Cardiac fibroblast (primary cell): Measurements from ENCODE around the gene DNAH14.
"Not testable (repeated sequence)": the region's sequence is repeated elsewhere in the genome, so short reads cannot be mapped to it uniquely, and the experiment has no call there.

Experiments
- DNase-seq, 2 donors: peaks; one replicate each; pipeline versions ENCODE4 v3.0.0 to v3.0.0-alpha.2; 2010; ENCODE audit warnings: low read depth in 2 of 2
- H3K4me3 ChIP-seq, 2 donors: replicated peaks in 1 of 2; 1 replicate in 1 of 2; 2 replicates in 1 of 2; pipeline ENCODE4 v1.5.1; 2011; ENCODE audit warnings: low read depth in 2 of 2, low read length in 2 of 2, mild to moderate bottlenecking in 2 of 2, moderate library complexity in 1 of 2
- TF ChIP-seq, protein P1 (sequence below): IDR thresholded peaks from one replicate; pipeline ENCODE4 v1.5.1; 2011; ENCODE audit warnings: low read depth, mild to moderate bottlenecking, low read length, inconsistent platforms

Gene DNAH14

DNA sequence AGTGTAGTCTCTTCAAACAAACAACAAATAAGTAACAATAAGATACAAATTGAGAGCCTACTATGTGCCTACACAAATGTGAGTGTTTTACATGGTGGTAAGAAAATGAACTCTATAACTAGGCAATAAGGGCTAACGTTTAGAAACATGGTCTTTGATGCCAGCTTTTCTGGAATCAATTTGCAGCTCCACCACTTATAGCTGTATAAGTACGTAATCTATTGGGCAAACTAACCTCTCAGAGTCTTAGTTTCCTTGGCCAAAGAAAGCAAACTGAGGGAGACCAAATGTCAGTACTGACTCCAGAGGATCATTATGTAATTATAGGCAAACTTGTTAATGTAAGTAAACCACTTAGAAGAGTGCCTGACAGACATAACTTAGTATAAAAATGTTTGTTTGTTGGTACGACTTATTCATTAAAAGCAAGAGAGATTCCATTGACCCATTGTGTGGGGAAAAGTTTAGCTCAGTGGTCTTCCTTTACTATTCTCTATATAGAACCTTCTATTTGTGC, 438.6 kb downstream of the DNAH14 start:
- TF ChIP-seq, protein P1, sequence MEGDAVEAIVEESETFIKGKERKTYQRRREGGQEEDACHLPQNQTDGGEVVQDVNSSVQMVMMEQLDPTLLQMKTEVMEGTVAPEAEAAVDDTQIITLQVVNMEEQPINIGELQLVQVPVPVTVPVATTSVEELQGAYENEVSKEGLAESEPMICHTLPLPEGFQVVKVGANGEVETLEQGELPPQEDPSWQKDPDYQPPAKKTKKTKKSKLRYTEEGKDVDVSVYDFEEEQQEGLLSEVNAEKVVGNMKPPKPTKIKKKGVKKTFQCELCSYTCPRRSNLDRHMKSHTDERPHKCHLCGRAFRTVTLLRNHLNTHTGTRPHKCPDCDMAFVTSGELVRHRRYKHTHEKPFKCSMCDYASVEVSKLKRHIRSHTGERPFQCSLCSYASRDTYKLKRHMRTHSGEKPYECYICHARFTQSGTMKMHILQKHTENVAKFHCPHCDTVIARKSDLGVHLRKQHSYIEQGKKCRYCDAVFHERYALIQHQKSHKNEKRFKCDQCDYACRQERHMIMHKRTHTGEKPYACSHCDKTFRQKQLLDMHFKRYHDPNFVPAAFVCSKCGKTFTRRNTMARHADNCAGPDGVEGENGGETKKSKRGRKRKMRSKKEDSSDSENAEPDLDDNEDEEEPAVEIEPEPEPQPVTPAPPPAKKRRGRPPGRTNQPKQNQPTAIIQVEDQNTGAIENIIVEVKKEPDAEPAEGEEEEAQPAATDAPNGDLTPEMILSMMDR = no peak
- DNase-seq = no peak
- H3K4me3 ChIP-seq = no peak overlapping the region

DNA sequence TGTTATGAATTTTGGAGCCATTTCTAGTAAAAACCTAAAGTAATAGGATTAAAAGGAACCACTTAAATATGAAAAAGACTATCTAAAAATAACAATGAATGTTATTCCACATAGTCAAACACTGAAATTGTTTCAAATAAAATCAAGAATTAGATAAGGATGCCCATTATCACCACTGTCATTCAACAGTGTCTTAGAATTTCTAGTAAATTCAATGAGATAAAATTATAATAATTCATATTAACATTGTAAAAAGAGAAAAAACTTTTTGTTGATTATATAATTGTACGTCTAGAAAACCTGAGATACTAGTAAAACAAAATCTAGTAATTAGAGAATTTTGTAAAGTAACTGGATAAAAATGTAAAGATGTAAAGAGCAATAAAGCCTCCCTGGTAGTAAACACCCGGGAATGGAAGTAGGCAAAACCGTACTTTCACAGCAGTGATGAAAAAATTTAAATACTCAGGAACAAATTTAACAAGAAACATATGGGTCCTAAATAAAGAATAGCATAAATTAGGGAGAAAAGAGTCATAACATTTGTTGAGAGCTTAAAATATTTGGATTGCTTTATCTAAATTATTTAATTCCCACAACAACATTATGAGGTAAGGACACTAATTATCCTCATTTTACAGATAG, 442.0 kb downstream of the DNAH14 start:
- no peak for DNase-seq
- H3K4me3 ChIP-seq = no peak overlapping the region
- TF ChIP-seq, protein P1 = no peak

DNA sequence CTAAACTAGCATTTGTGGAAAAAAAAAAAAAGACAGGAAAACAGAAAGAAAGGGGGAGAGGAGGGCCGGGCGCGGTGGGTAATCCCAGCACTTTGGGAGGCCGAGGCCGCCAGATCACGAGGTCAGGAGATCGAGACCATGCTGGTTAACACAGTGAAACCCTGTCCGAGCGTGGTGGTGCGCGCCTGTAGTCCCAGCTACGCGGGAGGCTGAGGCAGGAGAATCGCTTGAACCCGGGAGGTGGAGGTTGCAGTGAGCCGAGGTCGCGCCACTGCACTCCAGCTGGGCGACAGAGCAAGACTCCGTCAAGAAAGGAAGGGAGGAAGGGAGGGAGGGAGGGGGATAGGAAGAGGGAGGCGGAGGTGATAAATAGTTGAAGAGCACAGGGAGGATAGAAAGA, 443.7 kb downstream of the DNAH14 start:
- DNase-seq = no peak
- no peak overlapping the region for H3K4me3 ChIP-seq
- TF ChIP-seq, protein P1 = no peak

GRCh38 chr1:225374996-225375395, 445.5 kb downstream of the DNAH14 start:
- no peak overlapping the region for H3K4me3 ChIP-seq
- TF ChIP-seq, protein P1 = no peak
- DNase-seq = no peak

DNA sequence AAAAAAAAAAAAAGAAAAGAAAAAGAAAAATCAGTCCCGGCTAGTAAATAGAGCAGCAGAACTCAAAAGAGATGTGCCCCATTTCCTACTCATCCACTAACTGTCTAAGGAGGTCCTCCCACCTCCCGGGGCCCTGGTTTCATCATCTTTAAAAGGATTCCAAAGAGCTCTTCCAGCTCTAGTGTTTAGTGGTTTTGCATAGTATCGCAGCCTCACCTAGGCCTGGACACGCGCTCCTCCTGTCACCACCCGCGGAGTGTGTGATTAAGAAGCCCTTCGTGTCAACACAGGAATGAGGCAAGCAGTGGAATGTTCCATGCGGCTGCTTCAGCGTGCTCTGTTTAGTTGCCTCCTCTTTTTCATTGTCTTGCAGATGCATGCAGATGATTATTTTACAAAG, 449.4 kb downstream of the DNAH14 start:
- no peak overlapping the region for H3K4me3 ChIP-seq
- TF ChIP-seq, protein P1 = no peak
- peak; percentile 57 to 67 for DNase-seq

DNA sequence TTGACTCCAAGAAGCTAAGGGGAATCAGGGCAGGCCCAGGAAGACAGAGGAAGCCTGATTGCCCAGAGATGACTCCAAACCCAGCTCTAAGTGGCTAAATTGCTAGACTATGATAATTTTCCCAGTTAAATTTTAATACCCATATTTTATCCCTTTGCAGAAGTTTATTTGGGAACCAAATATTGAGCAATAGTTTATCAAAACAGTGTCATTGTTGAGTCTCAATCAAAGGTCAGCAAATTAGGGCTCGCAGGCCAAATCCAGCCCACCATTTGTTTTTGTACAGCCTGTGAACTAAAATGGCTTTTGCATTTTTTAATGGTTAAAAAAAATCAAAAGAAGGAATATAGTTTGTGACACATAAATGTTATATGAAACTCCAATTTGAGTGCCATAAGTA, 451.2 kb downstream of the DNAH14 start:
- TF ChIP-seq, protein P1 = no peak
- no peak overlapping the region for H3K4me3 ChIP-seq
- DNase-seq = no peak

- not testable (repeated sequence) for DNase-seq, H3K4me3 ChIP-seq
Measured at GRCh38 chr1:225386860-225387259, 457.4 kb downstream of the DNAH14 start.
